A673 (cell line): ENCODE data around the gene MED6. TPM values are rescaled to one million over a fixed set of nuclear protein-coding genes. Genes with fewer than 3 reads are reported as not detected.

Experiments used
- BruUV-seq: library from RNA; stranded (reverse); fragments of 400-500 nt; replicated peaks from 2 replicates; lab custom pipeline; 2021; lab: Mats Ljungman, UMichigan
- CTCF ChIA-PET: fragments of 300-600 bp; sonication (Branson Sonifier 250); formaldehyde crosslinking; loops from one replicate; lab custom pipeline; 2022; ENCODE audit warnings: antibody characterized with exemption; lab: Charles Lee
- POLR2A ChIA-PET: fragments of 300-600 bp; sonication (Branson Sonifier 250); formaldehyde crosslinking; loops from one replicate; lab custom pipeline; 2022; ENCODE audit warnings: antibody characterized with exemption; ENCODE audit not compliant: low non-redundant PET; lab: Charles Lee
- DNase-seq: peaks from one replicate; pipeline ENCODE4 v3.0.0-alpha.2; 2015; ENCODE audit warnings: low spot score
- H3K27ac ChIP-seq: fragments of 200-600 bp; sonication (generic); 2 replicates; pipeline ENCODE4 v1.5.1; 2016; ENCODE audit warnings: mixed run types, low read depth, mild to moderate bottlenecking, mixed read lengths, antibody characterized with exemption, low read length; ENCODE audit not compliant: poor library complexity, severe bottlenecking
- H3K27me3 ChIP-seq: fragments of 200-600 bp; sonication (generic); replicated peaks from 2 replicates; pipeline ENCODE4 v1.6.1; 2017; ENCODE audit warnings: mixed run types, low read depth, mild to moderate bottlenecking, mixed read lengths, antibody characterized with exemption, low read length; ENCODE audit not compliant: insufficient read depth, poor library complexity
- H3K36me3 ChIP-seq: fragments of 200-600 bp; sonication (generic); 2 replicates; pipeline ENCODE4 v1.6.1; 2016; ENCODE audit warnings: mixed run types, mild to moderate bottlenecking, mixed read lengths, antibody characterized with exemption, low read length; ENCODE audit not compliant: insufficient read depth, poor library complexity, severe bottlenecking
- H3K4me1 ChIP-seq: fragments of 200-600 bp; sonication (generic); 2 replicates; pipeline ENCODE4 v1.6.1; 2017; ENCODE audit warnings: mixed run types, mild to moderate bottlenecking, mixed read lengths, antibody characterized with exemption, low read length; ENCODE audit not compliant: insufficient read depth, poor library complexity, severe bottlenecking
- H3K4me3 ChIP-seq: fragments of 200-600 bp; sonication (generic); 2 replicates; pipeline ENCODE4 v1.5.1; 2016; ENCODE audit warnings: low read depth, mixed run types, mild to moderate bottlenecking, mixed read lengths, low read length; ENCODE audit not compliant: poor library complexity, severe bottlenecking
- H3K9me3 ChIP-seq: fragments of 200-600 bp; sonication (generic); 2 replicates; pipeline ENCODE4 v1.6.1; 2016; ENCODE audit warnings: mixed run types, low read depth, mild to moderate bottlenecking, mixed read lengths, antibody characterized with exemption, low read length; ENCODE audit not compliant: poor library complexity, severe bottlenecking
- EZH2 ChIP-seq: fragments of 200-600 bp; sonication (generic); IDR thresholded peaks from 2 replicates; pipeline ENCODE4 v1.6.1; 2017; ENCODE audit warnings: borderline replicate concordance, low read depth, mild to moderate bottlenecking, mixed read lengths, antibody characterized with exemption, low read length; ENCODE audit not compliant: poor library complexity, severe bottlenecking
- intact Hi-C: fragments of 100-400 bp; cut with micrococcal nuclease; formaldehyde crosslinking; loops from one replicate; pipeline ENCODE4 v1.10.0; 2022; ENCODE audit not compliant: unreplicated experiment
- total RNA-seq: library from RNA; stranded (reverse); gene quantifications from 2 replicates; pipeline ENCODE4 v1.2.3, GENCODE V29; 2021
- TF ChIP-seq, protein P1 (sequence below): fragments of 300-800, 200-600 bp; sonication (generic); conservative IDR thresholded peaks from 2 replicates; pipeline ENCODE4 v1.5.1; 2017; ENCODE audit warnings: low read depth, mild to moderate bottlenecking, antibody characterized with exemption, low read length, moderate library complexity, mixed read lengths

The MED6 gene
- total RNA-seq, 1 experiment from 2014 or later: 56.8 TPM

DNA sequence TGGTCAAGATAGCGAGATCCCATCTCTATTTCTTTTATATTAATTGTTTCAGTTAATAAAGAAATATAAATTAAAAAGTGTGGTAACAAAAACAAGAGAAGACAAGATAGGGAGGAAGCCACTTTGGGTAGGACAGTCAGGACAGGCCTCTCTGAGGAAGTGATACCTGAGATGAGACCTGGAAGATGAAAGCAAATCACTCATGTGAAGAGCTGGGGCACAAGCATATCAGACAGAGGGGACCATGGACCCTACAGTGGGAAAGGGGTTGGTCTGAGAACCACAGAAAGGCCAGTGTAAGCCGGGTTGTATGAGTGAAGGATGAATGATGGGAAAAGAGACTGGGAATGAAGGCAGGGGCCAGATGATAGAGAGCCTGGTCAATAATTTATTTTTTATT, 1.8 kb upstream of the MED6 start:
- no peaks in the 10 kb centered on the region for H3K9me3 ChIP-seq
- ChIA-PET POLR2A (no interaction called here), CTCF (no interaction called here)
- no peak for DNase-seq
- intact Hi-C loops: no loop called here
- no peaks in the 10 kb centered on the region for H3K27me3 ChIP-seq
- H3K4me3 ChIP-seq: no peak overlapping the region
- TF ChIP-seq, protein P1, sequence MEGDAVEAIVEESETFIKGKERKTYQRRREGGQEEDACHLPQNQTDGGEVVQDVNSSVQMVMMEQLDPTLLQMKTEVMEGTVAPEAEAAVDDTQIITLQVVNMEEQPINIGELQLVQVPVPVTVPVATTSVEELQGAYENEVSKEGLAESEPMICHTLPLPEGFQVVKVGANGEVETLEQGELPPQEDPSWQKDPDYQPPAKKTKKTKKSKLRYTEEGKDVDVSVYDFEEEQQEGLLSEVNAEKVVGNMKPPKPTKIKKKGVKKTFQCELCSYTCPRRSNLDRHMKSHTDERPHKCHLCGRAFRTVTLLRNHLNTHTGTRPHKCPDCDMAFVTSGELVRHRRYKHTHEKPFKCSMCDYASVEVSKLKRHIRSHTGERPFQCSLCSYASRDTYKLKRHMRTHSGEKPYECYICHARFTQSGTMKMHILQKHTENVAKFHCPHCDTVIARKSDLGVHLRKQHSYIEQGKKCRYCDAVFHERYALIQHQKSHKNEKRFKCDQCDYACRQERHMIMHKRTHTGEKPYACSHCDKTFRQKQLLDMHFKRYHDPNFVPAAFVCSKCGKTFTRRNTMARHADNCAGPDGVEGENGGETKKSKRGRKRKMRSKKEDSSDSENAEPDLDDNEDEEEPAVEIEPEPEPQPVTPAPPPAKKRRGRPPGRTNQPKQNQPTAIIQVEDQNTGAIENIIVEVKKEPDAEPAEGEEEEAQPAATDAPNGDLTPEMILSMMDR: no peak
- TF ChIP-seq EZH2: no peak
- H3K4me1 ChIP-seq: peaks cover 18% of the 10 kb centered on the region
- H3K27ac ChIP-seq: no peak overlapping the region
- no TSS peak for BruUV-seq
- H3K36me3 ChIP-seq: no peaks in the 10 kb centered on the region

DNA sequence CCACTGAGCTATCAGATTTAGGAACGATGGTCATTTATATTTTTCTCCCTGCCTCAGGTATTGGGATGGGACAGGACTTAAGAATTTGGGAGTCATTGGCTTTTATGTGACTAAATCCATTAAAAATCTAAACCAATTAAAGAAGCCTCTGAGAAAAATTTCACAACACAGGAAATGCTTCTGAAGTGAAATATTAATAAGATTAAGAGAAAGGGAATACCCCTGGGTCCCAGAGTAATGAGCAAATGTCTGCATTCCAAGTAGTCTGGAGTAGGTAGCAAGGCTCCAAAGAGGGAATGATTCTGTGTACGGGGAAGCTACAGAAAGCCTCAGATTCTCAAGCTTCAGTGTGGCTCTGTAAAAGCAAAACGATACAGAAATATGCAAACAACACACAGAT, 707 bp upstream of the MED6 start:
- Histone ChIP-seq H3K4me3 (peak overlapping the region; percentile 46), H3K36me3 (peaks cover 5% of the 10 kb centered on the region), H3K27ac (peak overlapping the region; percentile 82), H3K4me1 (peaks cover 18% of the 10 kb centered on the region), H3K9me3 (no peaks in the 10 kb centered on the region), H3K27me3 (no peaks in the 10 kb centered on the region)
- no TSS peak for BruUV-seq
- POLR2A ChIA-PET: interaction anchor here (0.6 kb wide), 1 partner anchor 16 kb away, joined by 4 read pairs; no protein-coding TSS in a partner anchor
- intact Hi-C loops: no loop called here
- peak; percentile 87 for DNase-seq
- TF ChIP-seq EZH2: no peak
- TF ChIP-seq, protein P1: no peak
- CTCF ChIA-PET: interaction anchor here (0.8 kb wide), 1 partner anchor 217 kb away, joined by 3 read pairs; no protein-coding TSS in a partner anchor

DNA sequence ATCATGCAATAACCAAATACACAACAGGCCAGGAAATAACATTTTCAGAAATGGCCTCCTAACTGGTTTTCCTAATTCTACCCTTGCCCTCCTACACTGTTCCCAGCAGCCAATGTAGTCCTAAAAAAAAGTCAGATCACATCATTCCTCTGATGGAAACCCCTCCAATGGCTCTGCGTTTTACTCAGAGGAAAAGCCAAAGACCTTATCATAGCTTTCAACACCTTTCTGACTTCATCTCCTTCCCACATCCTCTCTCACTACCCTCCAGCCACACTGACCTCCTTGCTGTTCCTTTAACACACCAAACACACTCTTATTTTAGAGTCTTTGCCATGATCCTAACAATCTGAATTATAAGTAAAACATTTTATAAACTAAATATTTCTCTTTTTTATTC, 1.1 kb downstream of the MED6 start:
- Histone ChIP-seq H3K4me3 (peak overlapping the region; percentile 82), H3K27me3 (no peaks in the 10 kb centered on the region), H3K36me3 (peaks cover 23% of the 10 kb centered on the region), H3K27ac (no peak overlapping the region), H3K9me3 (no peaks in the 10 kb centered on the region), H3K4me1 (peaks cover 18% of the 10 kb centered on the region)
- no TSS peak for BruUV-seq
- ChIA-PET CTCF (no interaction called here), POLR2A (no interaction called here)
- DNase-seq: no peak
- intact Hi-C loops: no loop called here
- TF ChIP-seq EZH2: no peak
- TF ChIP-seq, protein P1: no peak
